ENCODE results near the gene FARS2.

DNA sequence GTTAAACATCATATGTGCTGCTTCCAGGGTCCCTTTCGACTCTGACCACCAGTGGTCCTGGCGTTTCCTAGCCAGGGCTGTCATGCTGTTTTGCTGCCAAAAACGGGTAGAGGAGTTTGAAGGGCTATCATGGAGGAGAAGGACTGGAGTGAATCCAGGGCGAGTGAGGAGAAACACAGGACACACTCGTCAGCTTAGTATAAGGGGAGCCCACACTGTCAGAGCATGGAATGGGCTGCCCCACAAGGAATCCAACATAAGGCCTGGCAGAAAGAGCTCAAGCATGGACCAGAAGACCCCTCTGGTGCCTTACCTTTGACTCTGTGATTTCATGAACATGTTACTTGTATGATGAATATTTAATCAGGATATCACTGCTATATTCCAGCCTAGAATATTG is 498.3 kb downstream of the FARS2 start:
- no peak for TF ChIP-seq GATA2 (IDR thresholded peaks at IDR 0.05; ENCODE audit: low read depth, low read length)
- no peak for TF ChIP-seq GATA3 (IDR thresholded peaks at IDR 0.05; ENCODE audit: low read depth, low read length)
